BE2C (cell line): ENCODE results near the gene UCK1.
"Not testable (repeated sequence)": the region's sequence is repeated elsewhere in the genome, so short reads cannot be mapped to it uniquely, and the experiment has no call there.

Experiments used
- DNase-seq: peaks from one replicate; pipeline ENCODE4 v3.0.0-alpha.2; 2020
- H3K27me3 ChIP-seq: fragments of 250-450 bp; sonication (Bioruptor Pico); 2 replicates; pipeline ENCODE4 v1.5.1; 2020; ENCODE audit warnings: mild to moderate bottlenecking
- H3K36me3 ChIP-seq: fragments of 250-450 bp; sonication (Bioruptor Pico); 2 replicates; pipeline ENCODE4 v1.5.1; 2020; ENCODE audit warnings: mild to moderate bottlenecking
- H3K4me1 ChIP-seq: fragments of 250-450 bp; sonication (Bioruptor Pico); 2 replicates; pipeline ENCODE4 v1.5.1; 2020
- H3K4me3 ChIP-seq: 2 replicates; pipeline ENCODE4 v1.5.1; 2011; ENCODE audit warnings: low read depth, low read length
- H3K9me3 ChIP-seq: fragments of 250-450 bp; sonication (Bioruptor Pico); 2 replicates; pipeline ENCODE4 v1.5.1; 2020
- CTCF ChIP-seq: IDR thresholded peaks from 2 replicates; pipeline ENCODE4 v1.5.1; 2012; ENCODE audit warnings: mild to moderate bottlenecking, low read depth, low read length

Gene UCK1

GRCh38 chr9:131554843-131555351, 23.8 kb upstream of the UCK1 start:
- Histone ChIP-seq H3K4me3 (no peak overlapping the region), H3K4me1 (no peaks in the 10 kb centered on the region), H3K9me3 (no peaks in the 10 kb centered on the region; the same call in 1 of the 2 replicates), H3K36me3 (no peaks in the 10 kb centered on the region), H3K27me3 (no peaks in the 10 kb centered on the region)
- TF ChIP-seq CTCF, result no peak
- DNase-seq, result no peak

DNA sequence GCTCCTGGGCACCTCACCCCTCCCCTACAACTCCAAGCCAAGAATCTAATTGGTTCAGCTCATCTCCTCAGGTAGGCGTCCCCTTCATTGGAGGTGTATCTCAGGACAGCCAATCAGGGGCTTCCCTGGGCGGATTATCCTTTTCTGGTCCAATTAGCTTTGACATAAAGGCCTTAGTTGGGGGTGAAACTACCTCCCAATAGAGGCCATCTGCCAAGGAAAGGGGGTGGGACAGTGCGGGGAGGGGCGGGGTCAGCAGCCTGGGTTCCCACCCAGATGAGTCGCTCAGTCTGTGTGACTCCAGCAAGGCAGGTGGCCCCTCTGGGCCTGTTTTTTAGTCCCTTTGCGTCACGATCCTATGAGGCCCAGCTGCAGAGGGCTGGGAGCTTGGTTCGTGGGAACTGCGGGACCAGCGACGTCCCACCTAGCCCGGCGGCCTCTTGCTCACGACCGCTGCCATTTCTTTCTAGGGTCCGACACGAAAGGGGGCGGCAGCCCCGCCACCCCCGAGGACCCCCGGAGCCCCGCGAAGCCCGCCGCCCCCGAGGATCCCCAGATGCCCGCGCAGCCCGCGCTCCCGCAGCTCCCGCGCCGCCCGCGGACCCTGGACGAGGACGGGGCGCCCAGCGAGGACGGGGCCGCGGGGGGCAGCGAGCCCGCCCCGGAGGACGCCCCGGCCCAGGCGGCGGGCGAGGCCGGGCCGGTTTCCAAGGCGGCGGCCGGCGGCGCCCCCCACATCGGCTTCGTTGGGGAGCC, 23.2 kb upstream of the UCK1 start:
- DNase-seq, result peak; percentile 43

GRCh38 chr9:131552030-131552429, 21.0 kb upstream of the UCK1 start:
- H3K4me1 ChIP-seq, result no peaks in the 10 kb centered on the region
- no peaks in the 10 kb centered on the region; the same call in 1 of the 2 replicates for H3K9me3 ChIP-seq
- TF ChIP-seq CTCF, result no peak
- no peak overlapping the region for H3K4me3 ChIP-seq
- no peak for DNase-seq
- H3K27me3 ChIP-seq, result peaks cover 2% of the 10 kb centered on the region
- H3K36me3 ChIP-seq, result no peaks in the 10 kb centered on the region

More for the DNA sequence above, 23.2 kb upstream of the UCK1 start:
- no peak overlapping the region for H3K4me3 ChIP-seq
- no peaks in the 10 kb centered on the region for H3K36me3 ChIP-seq
- no peak for TF ChIP-seq CTCF
- no peaks in the 10 kb centered on the region; the same call in 1 of the 2 replicates for H3K9me3 ChIP-seq
- no peaks in the 10 kb centered on the region for H3K4me1 ChIP-seq
- no peaks in the 10 kb centered on the region for H3K27me3 ChIP-seq

DNA sequence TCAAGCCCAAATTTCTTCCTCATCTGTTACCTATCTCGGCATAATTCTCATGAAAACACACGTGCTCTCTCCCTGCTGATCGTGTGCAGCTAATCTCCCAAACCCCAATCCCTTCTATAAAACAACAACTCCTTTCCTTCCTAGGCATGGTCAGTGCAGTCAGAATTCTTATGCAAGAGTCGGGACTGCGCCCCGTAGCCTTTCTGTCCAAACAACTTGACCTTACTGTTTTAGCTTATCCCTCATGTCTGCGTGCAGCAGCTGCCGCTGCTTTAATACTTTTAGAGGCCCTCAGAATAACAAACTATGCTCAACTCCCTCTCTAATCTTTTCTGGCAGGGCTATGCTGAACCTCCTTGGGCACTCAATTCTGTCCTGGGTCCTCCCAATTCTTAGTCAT, 19.4 kb upstream of the UCK1 start:
- DNase-seq, H3K4me1 ChIP-seq, H3K9me3 ChIP-seq, H3K4me3 ChIP-seq, H3K36me3 ChIP-seq: not testable (repeated sequence)
- peaks cover 13% of the 10 kb centered on the region for H3K27me3 ChIP-seq

- H3K36me3 ChIP-seq, H3K4me3 ChIP-seq, DNase-seq, H3K4me1 ChIP-seq, H3K9me3 ChIP-seq: not testable (repeated sequence)
- peaks cover 19% of the 10 kb centered on the region for H3K27me3 ChIP-seq
Observed at GRCh38 chr9:131549186-131549585, 18.1 kb upstream of the UCK1 start.

GRCh38 chr9:131546336-131547084, 15.4 kb upstream of the UCK1 start:
- Histone ChIP-seq H3K4me3 (peak overlapping the region; percentile 50), H3K4me1 (no peaks in the 10 kb centered on the region), H3K27me3 (peaks cover 19% of the 10 kb centered on the region), H3K36me3 (no peaks in the 10 kb centered on the region), H3K9me3 (peaks cover 8% of the 10 kb centered on the region; the same call in 1 of the 2 replicates)
- peak; percentile 24 for TF ChIP-seq CTCF
- DNase-seq, result peak; percentile 58
